HG03280 (cell line): ENCODE measurements around the gene BFSP2.
"Not testable (repeated sequence)": the region's sequence is repeated elsewhere in the genome, so short reads cannot be mapped to it uniquely, and the experiment has no call there.

Experiments used
- ATAC-seq: cut with Tn5 transposase; IDR thresholded peaks from one replicate; pipeline ENCODE4 v1.9.1; 2021; ENCODE audit warnings: mild to moderate bottlenecking, moderate library complexity; ENCODE audit not compliant: unreplicated experiment

Gene BFSP2

GRCh38 chr3:133475245-133476010 lies 75.6 kb downstream of the BFSP2 start:
- peak; percentile 81 for ATAC-seq

- ATAC-seq: no peak
These were observed 77.1 kb downstream of the BFSP2 start for GRCh38 chr3:133476971-133477375.

GRCh38 chr3:133477487-133477886 lies 77.6 kb downstream of the BFSP2 start:
- ATAC-seq: peak; percentile 51

- ATAC-seq: no peak
These were observed 78.8 kb downstream of the BFSP2 start for GRCh38 chr3:133478624-133479023.

- no peak for ATAC-seq
These were observed 79.5 kb downstream of the BFSP2 start for GRCh38 chr3:133479401-133479800.

- ATAC-seq: no peak
These were observed 80.2 kb downstream of the BFSP2 start for GRCh38 chr3:133479895-133480669.

GRCh38 chr3:133482474-133482873 lies 82.6 kb downstream of the BFSP2 start:
- not testable (repeated sequence) for ATAC-seq

GRCh38 chr3:133486658-133487057 lies 86.8 kb downstream of the BFSP2 start:
- ATAC-seq: no peak

- ATAC-seq: no peak
These were observed 87.3 kb downstream of the BFSP2 start for GRCh38 chr3:133487204-133487603.

GRCh38 chr3:133487920-133488540 lies 88.2 kb downstream of the BFSP2 start:
- no peak for ATAC-seq

- no peak for ATAC-seq
These were observed 89.0 kb downstream of the BFSP2 start for GRCh38 chr3:133488785-133489367.

- ATAC-seq: no peak
These were observed 89.7 kb downstream of the BFSP2 start for GRCh38 chr3:133489466-133490085.

GRCh38 chr3:133490468-133491351 lies 90.9 kb downstream of the BFSP2 start:
- peak; percentile 82 for ATAC-seq

GRCh38 chr3:133491481-133492059 lies 91.7 kb downstream of the BFSP2 start:
- ATAC-seq: peak; percentile 20

GRCh38 chr3:133492159-133492741 lies 92.4 kb downstream of the BFSP2 start:
- ATAC-seq: no peak

GRCh38 chr3:133494469-133494868 lies 94.6 kb downstream of the BFSP2 start:
- ATAC-seq: no peak

- ATAC-seq: not testable (repeated sequence)
These were observed 102.7 kb downstream of the BFSP2 start for GRCh38 chr3:133502542-133502941.

- ATAC-seq: no peak
These were observed 103.6 kb downstream of the BFSP2 start for GRCh38 chr3:133503409-133503808.

- no peak for ATAC-seq
These were observed 104.9 kb downstream of the BFSP2 start for GRCh38 chr3:133504736-133505135.
